GM19452 (cell line): Measurements from ENCODE around the gene CD248.
"Not testable (repeated sequence)": the region's sequence is repeated elsewhere in the genome, so short reads cannot be mapped to it uniquely, and the experiment has no call there.

Experiments
- ATAC-seq: cut with Tn5 transposase; IDR thresholded peaks from one replicate; pipeline ENCODE4 v1.9.1; 2021; ENCODE audit not compliant: unreplicated experiment

CD248 gene

GRCh38 chr11:66329165-66329673, 12.4 kb upstream of the CD248 start:
- no peak for ATAC-seq

- no peak for ATAC-seq
Measured at GRCh38 chr11:66328302-66329144, 11.7 kb upstream of the CD248 start.

GRCh38 chr11:66328031-66328301, 11.1 kb upstream of the CD248 start:
- no peak for ATAC-seq

- ATAC-seq = no peak
Measured at GRCh38 chr11:66327171-66328030, 10.6 kb upstream of the CD248 start.

- ATAC-seq = no peak
Measured at GRCh38 chr11:66326261-66327111, 9.6 kb upstream of the CD248 start.

- no peak for ATAC-seq
Measured at GRCh38 chr11:66325263-66325671, 8.4 kb upstream of the CD248 start.

GRCh38 chr11:66324664-66325063, 7.8 kb upstream of the CD248 start:
- no peak for ATAC-seq

GRCh38 chr11:66323684-66324083, 6.8 kb upstream of the CD248 start:
- no peak for ATAC-seq

- ATAC-seq = no peak
Measured at GRCh38 chr11:66322732-66323427, 6.0 kb upstream of the CD248 start.

GRCh38 chr11:66321606-66322005, 4.8 kb upstream of the CD248 start:
- no peak for ATAC-seq

- not testable (repeated sequence) for ATAC-seq
Measured at GRCh38 chr11:66320748-66321147, 3.9 kb upstream of the CD248 start.

GRCh38 chr11:66320289-66320688, 3.4 kb upstream of the CD248 start:
- ATAC-seq = not testable (repeated sequence)

GRCh38 chr11:66318600-66318970, 1.7 kb upstream of the CD248 start:
- ATAC-seq = no peak

GRCh38 chr11:66317723-66318599, 1.1 kb upstream of the CD248 start:
- no peak for ATAC-seq

- ATAC-seq = no peak
Measured at GRCh38 chr11:66317322-66317722, 478 bp upstream of the CD248 start.

- no peak for ATAC-seq
Measured at GRCh38 chr11:66315921-66316811, 678 bp downstream of the CD248 start.

GRCh38 chr11:66315498-66315885, 1.4 kb downstream of the CD248 start:
- no peak for ATAC-seq
